Right lobe of liver (tissue), 4 donors: ENCODE results near the gene THBS1.

Experiments
- CTCF ChIP-seq, 4 donors: fragments of 200-600 bp in 3 of 4; fragments of 450-650 bp in 1 of 4; IDR thresholded peaks; one replicate each; pipeline versions ENCODE4 v1.5.1 to v1.8.0; 2016 to 2022; ENCODE audit warnings: antibody characterized with exemption in 4 of 4, mild to moderate bottlenecking in 2 of 4
- POLR2A ChIP-seq: fragments of 450-650 bp; IDR thresholded peaks from one replicate; pipeline ENCODE4 v1.6.1; 2017; ENCODE audit warnings: antibody characterized with exemption, mild to moderate bottlenecking
- donor health status: DM: no; HTN: no; CAD: no.
- donor health status: DM: no; HTN: no; CAD: no.
- donor health status: DM: no; HTN: yes; CAD: no.

GRCh38 chr15:39624806-39625205 lies 43.9 kb downstream of the THBS1 start:
- TF ChIP-seq CTCF (IDR thresholded peaks at IDR 0.05) (no peak), POLR2A (no peak)
